HCT116 (cell line): ENCODE results near the gene SOCS1.

Experiments
- CEBPB ChIP-seq: IDR thresholded peaks from 2 replicates; pipeline ENCODE4 v1.6.1; 2012; ENCODE audit warnings: low read depth
- JUND ChIP-seq: IDR thresholded peaks from 2 replicates; pipeline ENCODE4 v1.6.1; 2012
- POLR2A ChIP-seq: IDR thresholded peaks from 2 replicates; pipeline ENCODE4 v1.7.0; 2011; ENCODE audit warnings: borderline replicate concordance; ENCODE audit not compliant: insufficient read depth, insufficient read length; ENCODE audit errors: extremely low read depth
- TF ChIP-seq, protein P1 (sequence below), 3 experiments: fragments of 200-600 bp in 1 of 3; sonication (generic) in 1 of 3; IDR thresholded peaks in 2 of 3; conservative IDR thresholded peaks in 1 of 3; 2 replicates each; pipeline ENCODE4 v1.5.1; 2012 to 2017; ENCODE audit warnings: low read depth in 2 of 3, low read length in 2 of 3, antibody characterized with exemption in 1 of 3, borderline replicate concordance in 1 of 3, control low read depth in 1 of 3, mild to moderate bottlenecking in 1 of 3, mixed read lengths in 1 of 3, mixed run types in 1 of 3, moderate library complexity in 1 of 3; ENCODE audit not compliant: insufficient read depth in 1 of 3
- TF ChIP-seq, protein P2 (sequence below): IDR thresholded peaks from 2 replicates; pipeline ENCODE4 v1.6.1; 2012; ENCODE audit warnings: low read depth

DNA sequence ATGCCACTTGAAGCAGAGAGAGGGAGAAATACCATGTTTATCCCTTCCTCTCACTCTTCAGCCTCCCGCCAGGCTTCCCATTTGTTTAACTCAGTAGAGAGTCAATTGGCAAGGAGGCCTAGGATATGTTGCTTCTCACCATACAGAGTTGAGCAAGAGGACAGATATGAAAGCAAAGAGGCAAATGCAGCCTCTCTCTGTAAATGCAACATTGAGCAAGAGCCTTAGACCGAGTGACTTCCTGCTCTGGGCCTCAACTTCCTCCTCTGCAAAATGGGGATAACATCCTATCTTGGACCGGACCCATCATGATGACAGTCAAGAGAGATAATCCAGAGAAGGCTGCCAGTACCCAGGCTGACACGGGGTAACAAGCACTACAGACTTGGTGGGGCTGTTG, 36.8 kb downstream of the SOCS1 start:
- TF ChIP-seq, protein P1, sequence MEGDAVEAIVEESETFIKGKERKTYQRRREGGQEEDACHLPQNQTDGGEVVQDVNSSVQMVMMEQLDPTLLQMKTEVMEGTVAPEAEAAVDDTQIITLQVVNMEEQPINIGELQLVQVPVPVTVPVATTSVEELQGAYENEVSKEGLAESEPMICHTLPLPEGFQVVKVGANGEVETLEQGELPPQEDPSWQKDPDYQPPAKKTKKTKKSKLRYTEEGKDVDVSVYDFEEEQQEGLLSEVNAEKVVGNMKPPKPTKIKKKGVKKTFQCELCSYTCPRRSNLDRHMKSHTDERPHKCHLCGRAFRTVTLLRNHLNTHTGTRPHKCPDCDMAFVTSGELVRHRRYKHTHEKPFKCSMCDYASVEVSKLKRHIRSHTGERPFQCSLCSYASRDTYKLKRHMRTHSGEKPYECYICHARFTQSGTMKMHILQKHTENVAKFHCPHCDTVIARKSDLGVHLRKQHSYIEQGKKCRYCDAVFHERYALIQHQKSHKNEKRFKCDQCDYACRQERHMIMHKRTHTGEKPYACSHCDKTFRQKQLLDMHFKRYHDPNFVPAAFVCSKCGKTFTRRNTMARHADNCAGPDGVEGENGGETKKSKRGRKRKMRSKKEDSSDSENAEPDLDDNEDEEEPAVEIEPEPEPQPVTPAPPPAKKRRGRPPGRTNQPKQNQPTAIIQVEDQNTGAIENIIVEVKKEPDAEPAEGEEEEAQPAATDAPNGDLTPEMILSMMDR (IDR thresholded peaks at IDR 0.05 in 2 of 3, conservative IDR thresholded peaks at IDR 0.05 in 1 of 3; ENCODE audit: borderline replicate concordance in 1 of 3, insufficient read depth in 1 of 3, low read depth in 2 of 3, low read length in 2 of 3) = no peak
- TF ChIP-seq, protein P2, sequence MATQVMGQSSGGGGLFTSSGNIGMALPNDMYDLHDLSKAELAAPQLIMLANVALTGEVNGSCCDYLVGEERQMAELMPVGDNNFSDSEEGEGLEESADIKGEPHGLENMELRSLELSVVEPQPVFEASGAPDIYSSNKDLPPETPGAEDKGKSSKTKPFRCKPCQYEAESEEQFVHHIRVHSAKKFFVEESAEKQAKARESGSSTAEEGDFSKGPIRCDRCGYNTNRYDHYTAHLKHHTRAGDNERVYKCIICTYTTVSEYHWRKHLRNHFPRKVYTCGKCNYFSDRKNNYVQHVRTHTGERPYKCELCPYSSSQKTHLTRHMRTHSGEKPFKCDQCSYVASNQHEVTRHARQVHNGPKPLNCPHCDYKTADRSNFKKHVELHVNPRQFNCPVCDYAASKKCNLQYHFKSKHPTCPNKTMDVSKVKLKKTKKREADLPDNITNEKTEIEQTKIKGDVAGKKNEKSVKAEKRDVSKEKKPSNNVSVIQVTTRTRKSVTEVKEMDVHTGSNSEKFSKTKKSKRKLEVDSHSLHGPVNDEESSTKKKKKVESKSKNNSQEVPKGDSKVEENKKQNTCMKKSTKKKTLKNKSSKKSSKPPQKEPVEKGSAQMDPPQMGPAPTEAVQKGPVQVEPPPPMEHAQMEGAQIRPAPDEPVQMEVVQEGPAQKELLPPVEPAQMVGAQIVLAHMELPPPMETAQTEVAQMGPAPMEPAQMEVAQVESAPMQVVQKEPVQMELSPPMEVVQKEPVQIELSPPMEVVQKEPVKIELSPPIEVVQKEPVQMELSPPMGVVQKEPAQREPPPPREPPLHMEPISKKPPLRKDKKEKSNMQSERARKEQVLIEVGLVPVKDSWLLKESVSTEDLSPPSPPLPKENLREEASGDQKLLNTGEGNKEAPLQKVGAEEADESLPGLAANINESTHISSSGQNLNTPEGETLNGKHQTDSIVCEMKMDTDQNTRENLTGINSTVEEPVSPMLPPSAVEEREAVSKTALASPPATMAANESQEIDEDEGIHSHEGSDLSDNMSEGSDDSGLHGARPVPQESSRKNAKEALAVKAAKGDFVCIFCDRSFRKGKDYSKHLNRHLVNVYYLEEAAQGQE = no peak
- TF ChIP-seq CEBPB (no peak), POLR2A (no peak), JUND (no peak)
